Lower leg skin (tissue), 3 donors: ENCODE results near the gene SNX9.

Source experiments
- POLR2A ChIP-seq, 2 donors: fragments of 450-650 bp; IDR thresholded peaks; one replicate each; pipeline ENCODE4 v1.6.1; 2016 to 2017; ENCODE audit warnings: antibody characterized with exemption in 2 of 2, mild to moderate bottlenecking in 1 of 2, moderate library complexity in 1 of 2
- TF ChIP-seq, protein P1 (sequence below), 3 donors: fragments of 450-650 bp; IDR thresholded peaks; one replicate each; pipeline ENCODE4 v1.5.1; 2016; ENCODE audit warnings: antibody characterized with exemption in 3 of 3, mild to moderate bottlenecking in 3 of 3, moderate library complexity in 2 of 3

- no peak for TF ChIP-seq POLR2A (IDR thresholded peaks at IDR 0.05)
- TF ChIP-seq, protein P1, sequence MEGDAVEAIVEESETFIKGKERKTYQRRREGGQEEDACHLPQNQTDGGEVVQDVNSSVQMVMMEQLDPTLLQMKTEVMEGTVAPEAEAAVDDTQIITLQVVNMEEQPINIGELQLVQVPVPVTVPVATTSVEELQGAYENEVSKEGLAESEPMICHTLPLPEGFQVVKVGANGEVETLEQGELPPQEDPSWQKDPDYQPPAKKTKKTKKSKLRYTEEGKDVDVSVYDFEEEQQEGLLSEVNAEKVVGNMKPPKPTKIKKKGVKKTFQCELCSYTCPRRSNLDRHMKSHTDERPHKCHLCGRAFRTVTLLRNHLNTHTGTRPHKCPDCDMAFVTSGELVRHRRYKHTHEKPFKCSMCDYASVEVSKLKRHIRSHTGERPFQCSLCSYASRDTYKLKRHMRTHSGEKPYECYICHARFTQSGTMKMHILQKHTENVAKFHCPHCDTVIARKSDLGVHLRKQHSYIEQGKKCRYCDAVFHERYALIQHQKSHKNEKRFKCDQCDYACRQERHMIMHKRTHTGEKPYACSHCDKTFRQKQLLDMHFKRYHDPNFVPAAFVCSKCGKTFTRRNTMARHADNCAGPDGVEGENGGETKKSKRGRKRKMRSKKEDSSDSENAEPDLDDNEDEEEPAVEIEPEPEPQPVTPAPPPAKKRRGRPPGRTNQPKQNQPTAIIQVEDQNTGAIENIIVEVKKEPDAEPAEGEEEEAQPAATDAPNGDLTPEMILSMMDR (IDR thresholded peaks at IDR 0.05): no peak
Measured at GRCh38 chr6:157887892-157888291, 64.8 kb downstream of the SNX9 start.
